Measurements from ENCODE around the gene ZNF358.

Gene ZNF358

DNA sequence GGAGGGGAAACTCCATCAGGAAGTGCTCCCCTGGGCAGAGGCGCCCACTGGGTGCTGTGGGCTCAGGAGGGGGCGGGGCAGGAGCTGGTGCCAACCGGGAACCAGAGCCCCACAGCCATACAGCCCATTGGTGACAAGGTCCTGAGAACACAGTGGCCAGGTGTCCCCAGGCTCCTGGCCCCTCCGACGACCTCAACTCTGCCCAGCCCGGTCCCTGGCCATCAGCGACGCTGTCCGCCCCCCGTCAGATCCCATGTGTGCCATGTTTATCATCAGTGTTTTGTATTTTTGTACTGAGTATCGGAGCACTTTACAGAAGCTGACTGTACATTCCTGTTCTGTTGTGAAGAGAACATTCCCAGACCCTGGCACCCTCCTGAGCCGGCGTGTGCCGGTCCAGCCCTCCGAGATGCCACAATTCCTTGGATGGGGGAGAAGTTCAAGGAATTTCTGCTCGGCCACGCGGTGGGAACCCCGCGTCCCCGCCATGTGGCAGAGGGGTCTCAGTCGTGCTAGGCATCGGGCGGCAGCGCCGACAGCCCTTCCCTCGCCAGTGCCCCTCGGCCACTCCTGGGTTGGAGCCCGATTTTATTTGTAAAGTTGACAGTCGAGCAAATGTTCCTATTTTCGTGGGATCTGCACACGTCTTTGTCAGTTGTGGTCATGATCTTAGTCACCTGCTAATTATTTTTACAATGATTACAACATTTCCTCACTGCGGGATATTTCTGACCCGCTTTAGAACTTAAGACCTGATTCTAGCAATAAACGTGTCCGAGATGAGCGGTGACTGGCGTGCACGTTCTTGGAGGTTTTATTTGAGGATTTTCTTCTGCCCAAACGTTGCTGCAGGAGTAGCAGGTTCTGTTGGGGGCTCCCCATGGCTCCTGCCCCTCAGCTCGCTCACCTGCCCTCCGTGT, 43.9 kb upstream of the ZNF358 start:
- no peak for DNase-seq (ENCODE audit: extremely low read depth, insufficient read length)
- no peaks in the 10 kb centered on the region for H3K27me3 ChIP-seq (replicated peaks; ENCODE audit: control insufficient read depth, insufficient read depth, low read length)
- H3K4me3 ChIP-seq (replicated peaks; ENCODE audit: low read depth, low read length), result no peak overlapping the region
- no peak for TF ChIP-seq CTCF (IDR thresholded peaks at IDR 0.05; ENCODE audit: insufficient read depth, low read length, poor library complexity, severe bottlenecking)
- peaks cover 20% of the 10 kb centered on the region for H3K36me3 ChIP-seq (ENCODE audit: control insufficient read depth, insufficient read depth, low read length)

DNA sequence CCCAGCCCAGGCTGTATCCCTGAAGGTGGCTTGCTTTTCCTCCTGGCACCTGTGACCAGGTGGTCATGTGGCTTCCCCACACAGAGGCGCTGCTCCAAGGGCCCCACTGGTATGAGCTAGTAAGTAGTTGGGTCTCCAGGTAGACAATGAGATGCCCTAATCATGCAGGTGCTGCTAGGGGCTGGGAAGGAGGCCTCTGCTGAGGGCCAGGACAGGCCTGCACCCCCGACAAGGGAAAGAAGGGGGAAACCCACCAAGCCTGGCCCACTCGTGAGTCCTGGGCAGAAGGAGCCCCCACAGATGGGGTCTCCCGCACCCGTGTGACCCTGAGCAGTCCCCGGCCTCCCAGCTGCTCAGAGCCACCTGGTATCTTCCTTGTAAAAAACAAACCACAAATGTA, 40.2 kb upstream of the ZNF358 start:
- no peak for TF ChIP-seq CTCF (IDR thresholded peaks at IDR 0.05; ENCODE audit: insufficient read depth, low read length, poor library complexity, severe bottlenecking)
- H3K4me3 ChIP-seq (replicated peaks; ENCODE audit: low read depth, low read length), result no peak overlapping the region
- DNase-seq (ENCODE audit: extremely low read depth, insufficient read length), result no peak
- H3K27me3 ChIP-seq (replicated peaks; ENCODE audit: control insufficient read depth, insufficient read depth, low read length), result no peaks in the 10 kb centered on the region
- peaks cover 10% of the 10 kb centered on the region for H3K36me3 ChIP-seq (ENCODE audit: control insufficient read depth, insufficient read depth, low read length)

- Histone ChIP-seq H3K4me3 (replicated peaks; ENCODE audit: low read depth, low read length) (no peak overlapping the region), H3K27me3 (replicated peaks; ENCODE audit: control insufficient read depth, insufficient read depth, low read length) (no peaks in the 10 kb centered on the region), H3K36me3 (ENCODE audit: control insufficient read depth, insufficient read depth, low read length) (peaks cover 5% of the 10 kb centered on the region)
- TF ChIP-seq CTCF (IDR thresholded peaks at IDR 0.05; ENCODE audit: insufficient read depth, low read length, poor library complexity, severe bottlenecking), result no peak
- no peak for DNase-seq (ENCODE audit: extremely low read depth, insufficient read length)
Measured at GRCh38 chr19:7476241-7476640, 39.7 kb upstream of the ZNF358 start.

- Histone ChIP-seq H3K4me3 (replicated peaks; ENCODE audit: low read depth, low read length) (no peak overlapping the region), H3K27me3 (replicated peaks; ENCODE audit: control insufficient read depth, insufficient read depth, low read length) (no peaks in the 10 kb centered on the region), H3K36me3 (ENCODE audit: control insufficient read depth, insufficient read depth, low read length) (peaks cover 1% of the 10 kb centered on the region)
- DNase-seq (ENCODE audit: extremely low read depth, insufficient read length), result no peak
- TF ChIP-seq CTCF (IDR thresholded peaks at IDR 0.05; ENCODE audit: insufficient read depth, low read length, poor library complexity, severe bottlenecking), result no peak
Measured at GRCh38 chr19:7476777-7477494, 39.0 kb upstream of the ZNF358 start.

DNA sequence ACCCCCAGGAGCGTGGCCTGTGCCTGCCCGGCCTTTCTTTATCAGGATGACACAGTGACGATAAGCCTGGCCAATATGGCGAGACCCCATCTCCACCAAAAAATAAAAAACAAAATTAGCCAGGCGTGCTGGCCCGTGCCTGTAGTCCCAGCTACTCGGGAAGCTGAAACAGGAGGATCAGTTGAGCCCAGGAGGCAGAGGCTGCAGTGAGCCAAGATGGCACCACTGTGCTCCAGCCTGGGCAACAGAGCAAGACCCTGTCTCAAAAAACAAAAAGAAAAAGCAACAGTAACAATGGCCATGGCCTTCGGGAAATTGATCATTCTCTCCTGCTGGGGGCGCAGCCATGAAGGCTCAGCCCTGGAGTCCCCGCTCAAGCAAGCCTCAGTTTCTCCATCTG, 38.1 kb upstream of the ZNF358 start:
- DNase-seq (ENCODE audit: extremely low read depth, insufficient read length), result no peak
- no peaks in the 10 kb centered on the region for H3K36me3 ChIP-seq (ENCODE audit: control insufficient read depth, insufficient read depth, low read length)
- no peaks in the 10 kb centered on the region for H3K27me3 ChIP-seq (replicated peaks; ENCODE audit: control insufficient read depth, insufficient read depth, low read length)
- H3K4me3 ChIP-seq (replicated peaks; ENCODE audit: low read depth, low read length), result no peak overlapping the region
- no peak for TF ChIP-seq CTCF (IDR thresholded peaks at IDR 0.05; ENCODE audit: insufficient read depth, low read length, poor library complexity, severe bottlenecking)

All from GM06990 (cell line).